ENCODE results near the gene ANTKMT. TPM values are rescaled to one million over a fixed set of nuclear protein-coding genes. Genes with fewer than 3 reads are reported as not detected.
A peak's percentile ranks its signal among the peaks of the same experiment; 100 is the strongest.

The ANTKMT gene
- total RNA-seq, 1 experiment from 2014 or later = 27.0 TPM

DNA sequence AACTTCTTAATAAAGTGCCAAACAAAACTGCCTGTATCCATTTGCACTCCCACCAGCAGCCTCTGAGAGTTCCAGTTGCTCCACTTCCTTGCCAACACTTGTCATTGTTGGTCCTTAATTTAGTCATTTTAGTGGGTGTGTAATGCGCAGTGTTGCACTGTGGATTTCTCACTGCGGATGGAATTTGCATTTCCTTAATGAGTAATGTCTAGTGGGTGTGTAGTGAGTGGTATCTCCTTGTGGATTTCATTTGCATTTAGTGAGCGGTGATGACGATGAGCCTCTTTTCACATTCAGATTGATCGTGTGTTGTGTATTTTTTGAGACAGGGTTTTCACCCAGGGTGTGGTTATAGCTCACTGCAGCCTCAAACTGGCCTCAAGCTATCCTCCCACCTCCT, 35.5 kb downstream of the ANTKMT start:
- Histone ChIP-seq H3K4me3 (no peak overlapping the region), H3K27me3 (no peaks in the 10 kb centered on the region), H3K36me3 (no peaks in the 10 kb centered on the region), H3K9me3 (no peaks in the 10 kb centered on the region)
- no peak for DNase-seq

DNA sequence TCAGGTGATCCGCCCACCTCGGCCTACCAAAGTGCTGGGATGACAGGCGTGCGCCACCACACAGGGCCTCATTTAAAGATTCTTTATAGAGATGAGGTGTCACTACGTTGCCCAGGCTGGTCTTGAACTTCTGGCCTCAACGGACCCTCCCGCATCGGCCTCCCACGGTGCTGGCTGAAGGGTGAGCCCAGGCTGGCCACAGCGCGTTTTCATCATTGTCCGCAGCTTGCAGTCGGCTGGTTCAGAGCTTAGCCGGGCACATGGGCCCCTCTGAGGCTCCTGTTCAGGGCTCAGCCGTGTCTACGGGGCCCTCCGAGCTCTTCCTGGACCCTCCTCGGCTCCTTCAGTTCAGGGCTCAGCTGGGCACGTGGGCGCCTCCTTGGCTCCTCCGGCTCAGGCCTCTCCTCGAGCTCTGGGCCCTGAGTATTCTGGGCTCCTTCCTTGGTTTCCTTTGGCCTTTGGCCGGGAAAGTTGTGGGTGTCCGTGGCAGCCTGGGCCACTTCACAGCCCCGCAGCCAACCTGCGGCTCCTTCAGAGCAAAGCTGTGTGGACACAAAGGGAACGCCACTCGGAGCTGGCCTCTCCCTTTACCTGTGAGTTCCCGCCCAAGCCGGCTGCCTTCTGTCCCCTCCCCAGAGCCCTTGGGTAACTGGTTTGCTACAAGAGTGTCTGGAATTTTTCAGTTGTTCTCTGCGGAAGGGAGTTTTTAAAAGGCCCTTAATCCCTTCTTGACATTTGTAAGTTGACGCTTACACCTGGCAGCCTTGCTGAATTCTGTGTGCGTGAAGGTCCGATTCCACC, 38.4 kb downstream of the ANTKMT start:
- no peaks in the 10 kb centered on the region for H3K9me3 ChIP-seq
- H3K4me3 ChIP-seq = no peak overlapping the region
- no peak for DNase-seq
- no peaks in the 10 kb centered on the region for H3K36me3 ChIP-seq
- H3K27me3 ChIP-seq = no peaks in the 10 kb centered on the region

DNA sequence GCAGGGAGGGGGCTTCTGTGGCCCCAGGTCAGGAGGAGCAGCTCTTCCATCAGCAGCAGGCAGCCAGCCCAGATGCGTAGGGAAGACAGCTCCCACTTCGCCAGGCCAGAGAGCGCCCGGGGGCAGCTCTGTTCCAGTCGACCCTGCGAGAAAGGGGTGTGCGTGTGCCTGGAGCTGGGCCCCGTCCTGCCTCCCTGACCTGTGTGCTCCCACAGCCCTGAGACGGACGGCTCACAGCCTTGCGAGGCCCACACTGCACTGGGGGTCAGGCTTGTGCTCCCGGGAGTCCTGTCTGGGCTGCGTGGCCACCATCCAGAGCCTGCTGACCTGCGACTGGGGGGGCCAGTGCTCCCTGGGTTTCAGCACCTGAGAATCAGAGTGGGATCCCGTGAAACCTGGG, 39.1 kb downstream of the ANTKMT start:
- no peaks in the 10 kb centered on the region for H3K9me3 ChIP-seq
- H3K4me3 ChIP-seq = no peak overlapping the region
- H3K36me3 ChIP-seq = no peaks in the 10 kb centered on the region
- H3K27me3 ChIP-seq = no peaks in the 10 kb centered on the region
- DNase-seq = no peak

DNA sequence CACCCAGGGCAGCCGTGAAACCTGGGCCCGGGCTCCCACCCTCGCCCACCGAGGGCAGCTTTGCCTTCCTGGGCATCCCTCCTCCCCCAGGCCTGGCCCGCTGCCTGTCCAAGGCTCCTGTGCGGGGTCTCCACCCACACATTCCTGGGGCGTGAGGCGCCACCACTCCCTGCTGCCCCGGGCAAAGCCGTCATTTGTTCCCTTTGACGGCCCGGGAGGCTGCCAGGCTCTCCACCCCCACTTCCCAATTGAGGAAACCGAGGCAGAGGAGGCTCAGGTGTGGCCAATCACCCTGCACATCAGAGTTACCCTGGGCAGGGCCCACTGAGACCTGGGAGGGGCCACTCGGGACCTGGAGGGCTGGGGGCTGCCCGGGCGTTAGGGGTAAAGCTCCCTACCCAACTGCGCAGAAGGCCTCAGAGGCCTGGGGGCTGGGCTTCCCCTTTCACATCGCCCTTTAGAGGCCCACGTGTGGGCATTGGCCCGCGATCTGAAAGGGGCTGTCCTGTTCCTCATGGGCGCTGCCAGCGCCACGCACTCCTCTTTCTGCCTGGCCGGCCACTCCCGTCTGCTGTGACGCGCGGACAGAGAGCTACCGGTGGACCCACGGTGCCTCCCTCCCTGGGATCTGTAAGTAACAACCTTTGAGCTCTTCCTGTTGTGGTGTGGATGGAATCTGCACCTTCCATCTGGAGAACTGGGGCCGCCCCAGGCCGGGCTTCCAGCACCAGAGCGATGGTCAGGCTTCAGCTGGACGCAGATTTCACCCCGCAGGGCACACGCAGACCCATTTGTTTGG, 39.8 kb downstream of the ANTKMT start, which contains the start of gene MSLN:
Gene MSLN (plus strand): TSS at position 190 of the 799 bp plus-strand sequence. CDS start 1,947 bp downstream, outside the sequence.
- H3K4me3 ChIP-seq = no peak within 1 kb of the TSS
- DNase-seq = peak; percentile 50
- H3K27me3 ChIP-seq = no peaks in the 10 kb centered on the region
- no peaks in the 10 kb centered on the region for H3K36me3 ChIP-seq
- no peaks in the 10 kb centered on the region for H3K9me3 ChIP-seq

DNA sequence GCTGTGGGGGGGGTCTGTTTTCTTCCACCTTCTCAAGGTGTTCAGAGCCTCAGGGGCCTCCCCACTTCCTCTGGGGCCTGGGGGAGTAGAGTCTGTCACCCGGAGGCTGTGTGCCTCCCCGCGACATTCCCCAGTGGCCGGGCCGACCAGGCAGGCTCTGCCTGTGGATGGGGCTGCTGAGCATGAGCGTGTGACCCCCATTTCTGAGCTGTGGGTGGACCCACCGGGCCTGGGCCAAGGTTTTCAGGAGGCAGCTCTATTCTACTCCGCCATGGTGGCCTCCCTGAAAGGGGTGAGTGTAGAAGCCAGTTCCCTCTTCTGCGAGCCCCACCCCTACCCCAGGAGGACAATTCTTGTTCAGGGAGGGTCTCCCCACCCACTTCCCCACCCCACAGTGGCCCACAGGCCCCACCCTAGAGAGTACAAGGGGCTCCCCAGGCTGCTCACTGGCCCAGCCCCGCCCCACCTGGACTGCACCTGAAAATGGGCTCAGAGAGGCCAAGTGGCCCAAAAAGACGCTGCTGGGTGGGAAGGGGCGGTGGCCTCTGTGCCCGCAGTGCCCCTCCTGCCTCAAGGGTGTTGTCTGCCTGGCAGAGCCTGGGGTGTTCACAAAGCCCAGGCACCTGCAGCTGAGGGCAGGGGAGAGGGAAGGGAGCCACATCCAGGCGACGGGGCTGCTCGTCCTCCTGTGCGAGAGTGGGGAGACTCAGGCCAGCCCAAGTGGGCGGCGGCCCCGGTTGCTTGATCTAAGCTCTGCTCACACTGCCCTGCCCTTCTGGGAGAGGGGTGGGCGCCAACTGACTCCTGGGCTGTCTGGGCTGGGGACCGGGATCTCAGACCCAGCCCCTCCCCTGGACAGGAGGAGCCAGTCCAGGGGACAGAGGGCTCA, 40.9 kb downstream of the ANTKMT start:
- Histone ChIP-seq H3K4me3 (no peak overlapping the region), H3K36me3 (no peaks in the 10 kb centered on the region), H3K27me3 (no peaks in the 10 kb centered on the region), H3K9me3 (no peaks in the 10 kb centered on the region)
- DNase-seq = no peak

DNA sequence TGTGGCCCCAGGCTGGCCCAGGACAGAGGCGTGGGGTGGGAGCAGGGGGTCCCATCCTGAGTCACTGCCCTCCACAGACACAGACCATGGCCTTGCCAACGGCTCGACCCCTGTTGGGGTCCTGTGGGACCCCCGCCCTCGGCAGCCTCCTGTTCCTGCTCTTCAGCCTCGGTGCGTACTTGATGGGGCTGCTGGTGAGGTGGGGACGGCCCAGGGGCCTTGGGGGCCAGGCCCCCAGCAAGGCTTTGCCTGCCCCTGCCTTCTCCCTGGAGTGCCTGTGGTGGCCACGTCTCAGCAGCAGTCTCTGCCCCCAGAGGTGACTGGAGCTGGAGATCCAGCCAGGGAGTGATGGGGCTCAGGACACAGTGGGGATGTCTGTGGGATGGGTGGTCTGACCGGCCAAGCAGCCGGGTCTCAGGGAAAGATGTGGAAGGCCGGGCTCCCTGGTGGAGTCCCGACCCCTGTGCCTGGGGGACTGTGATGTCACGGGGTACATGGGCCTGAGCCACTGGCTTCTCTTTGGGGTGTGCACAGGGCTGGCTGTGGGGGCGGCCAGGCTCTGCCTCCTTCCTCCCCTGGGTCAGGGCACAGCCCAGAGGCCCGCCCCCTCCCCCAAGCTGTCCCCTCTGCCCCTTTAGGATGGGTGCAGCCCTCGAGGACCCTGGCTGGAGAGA, 41.8 kb downstream of the ANTKMT start:
- H3K27me3 ChIP-seq = no peaks in the 10 kb centered on the region
- H3K36me3 ChIP-seq = no peaks in the 10 kb centered on the region
- H3K9me3 ChIP-seq = no peaks in the 10 kb centered on the region
- DNase-seq = no peak
- no peak overlapping the region for H3K4me3 ChIP-seq

DNA sequence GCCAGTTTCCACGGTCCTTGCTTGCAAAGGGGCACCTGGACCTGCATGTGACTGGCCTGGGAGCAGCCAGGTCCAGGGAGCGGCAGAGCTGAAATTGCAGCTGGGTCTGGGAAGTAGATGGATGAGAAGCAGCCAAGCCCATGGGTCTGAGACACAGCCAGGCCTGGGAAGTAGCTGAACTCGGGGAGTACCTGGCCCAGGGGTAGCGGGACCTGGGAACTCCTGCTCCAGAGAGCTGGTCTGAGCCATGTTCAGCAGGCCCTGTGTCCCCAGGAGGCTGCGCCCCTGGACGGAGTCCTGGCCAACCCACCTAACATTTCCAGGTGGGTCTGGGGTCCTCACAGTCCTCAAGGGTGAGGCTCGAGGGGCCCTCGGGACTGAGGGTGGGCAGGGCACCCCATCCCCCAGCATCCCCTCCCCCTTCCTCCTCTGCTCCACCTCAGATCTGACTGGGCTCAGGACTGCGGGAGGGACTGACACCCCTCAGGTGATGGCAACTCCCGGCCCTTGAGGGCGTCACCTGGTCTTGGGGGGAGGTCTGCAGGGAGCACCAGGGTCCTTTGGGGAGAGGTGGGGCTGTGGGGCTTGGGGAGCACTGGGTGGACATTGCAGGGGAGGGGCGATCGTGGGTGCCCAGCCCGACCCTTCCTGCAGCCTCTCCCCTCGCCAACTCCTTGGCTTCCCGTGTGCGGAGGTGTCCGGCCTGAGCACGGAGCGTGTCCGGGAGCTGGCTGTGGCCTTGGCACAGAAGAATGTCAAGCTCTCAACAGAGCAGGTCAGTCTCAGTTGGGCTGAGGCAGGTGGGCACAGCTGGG, 42.6 kb downstream of the ANTKMT start:
- H3K4me3 ChIP-seq = no peak overlapping the region
- no peak for DNase-seq
- no peaks in the 10 kb centered on the region for H3K27me3 ChIP-seq
- H3K36me3 ChIP-seq = no peaks in the 10 kb centered on the region
- no peaks in the 10 kb centered on the region for H3K9me3 ChIP-seq

DNA sequence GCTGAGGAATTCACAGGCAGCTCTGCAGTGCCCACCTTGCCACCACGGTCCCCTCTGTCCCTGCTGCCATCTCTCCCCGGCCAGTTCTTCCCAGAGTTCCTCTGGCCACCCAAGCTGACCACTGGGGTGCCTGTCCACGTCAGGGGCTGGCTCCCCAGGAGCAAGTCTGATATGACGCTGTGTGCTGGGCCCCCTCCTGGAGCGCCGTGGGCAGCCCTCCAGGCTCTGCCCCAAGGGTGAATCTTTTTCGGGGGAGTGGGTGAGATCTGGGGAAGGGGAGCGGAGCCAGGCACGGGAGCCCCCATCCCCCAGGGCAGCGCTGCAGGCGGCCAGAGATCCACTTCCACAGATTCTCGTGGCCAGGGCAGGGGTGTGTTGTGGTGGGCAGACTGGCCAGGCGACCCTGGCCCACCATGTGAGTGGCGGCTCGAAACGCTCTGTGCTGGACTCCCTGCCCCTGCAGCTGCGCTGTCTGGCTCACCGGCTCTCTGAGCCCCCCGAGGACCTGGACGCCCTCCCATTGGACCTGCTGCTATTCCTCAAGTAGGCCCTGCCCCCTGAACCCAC, 43.3 kb downstream of the ANTKMT start:
- no peak for DNase-seq
- Histone ChIP-seq H3K4me3 (no peak overlapping the region), H3K36me3 (no peaks in the 10 kb centered on the region), H3K27me3 (no peaks in the 10 kb centered on the region), H3K9me3 (no peaks in the 10 kb centered on the region)

DNA sequence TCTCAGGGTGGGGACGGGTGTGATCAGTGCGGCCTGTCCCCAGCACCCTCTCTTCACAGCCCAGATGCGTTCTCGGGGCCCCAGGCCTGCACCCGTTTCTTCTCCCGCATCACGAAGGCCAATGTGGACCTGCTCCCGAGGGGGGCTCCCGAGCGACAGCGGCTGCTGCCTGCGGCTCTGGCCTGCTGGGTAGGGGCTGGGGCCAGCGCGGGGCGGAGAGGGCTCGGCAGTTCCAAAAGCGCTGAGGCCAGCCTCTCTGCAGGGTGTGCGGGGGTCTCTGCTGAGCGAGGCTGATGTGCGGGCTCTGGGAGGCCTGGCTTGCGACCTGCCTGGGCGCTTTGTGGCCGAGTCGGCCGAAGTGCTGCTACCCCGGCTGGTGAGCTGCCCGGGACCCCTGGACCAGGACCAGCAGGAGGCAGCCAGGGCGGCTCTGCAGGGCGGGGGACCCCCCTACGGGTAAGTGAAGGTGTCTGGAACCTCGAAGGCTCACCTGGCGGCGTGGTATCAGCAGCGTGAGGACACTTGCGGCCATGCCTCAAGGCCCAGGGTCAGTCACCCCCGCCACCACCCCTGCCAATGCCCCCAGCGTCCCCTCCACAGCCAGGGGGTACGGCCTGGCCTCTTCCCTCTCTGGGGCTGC, 44.0 kb downstream of the ANTKMT start:
- Histone ChIP-seq H3K36me3 (no peaks in the 10 kb centered on the region), H3K9me3 (no peaks in the 10 kb centered on the region), H3K27me3 (no peaks in the 10 kb centered on the region), H3K4me3 (no peak overlapping the region)
- DNase-seq = no peak

DNA sequence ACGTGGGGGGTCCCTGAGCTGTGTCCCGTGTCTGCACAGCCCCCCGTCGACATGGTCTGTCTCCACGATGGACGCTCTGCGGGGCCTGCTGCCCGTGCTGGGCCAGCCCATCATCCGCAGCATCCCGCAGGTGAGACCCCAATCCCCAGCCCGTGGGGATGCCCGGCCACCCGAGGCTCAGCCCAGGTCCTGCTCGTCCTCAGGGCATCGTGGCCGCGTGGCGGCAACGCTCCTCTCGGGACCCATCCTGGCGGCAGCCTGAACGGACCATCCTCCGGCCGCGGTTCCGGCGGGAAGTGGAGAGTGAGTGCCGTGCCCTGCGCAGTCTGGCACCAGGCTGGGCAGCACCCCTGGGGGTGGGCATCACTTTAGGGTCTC, 44.5 kb downstream of the ANTKMT start:
- no peaks in the 10 kb centered on the region for H3K36me3 ChIP-seq
- DNase-seq = no peak
- H3K9me3 ChIP-seq = no peaks in the 10 kb centered on the region
- no peaks in the 10 kb centered on the region for H3K27me3 ChIP-seq
- no peak overlapping the region for H3K4me3 ChIP-seq

DNA sequence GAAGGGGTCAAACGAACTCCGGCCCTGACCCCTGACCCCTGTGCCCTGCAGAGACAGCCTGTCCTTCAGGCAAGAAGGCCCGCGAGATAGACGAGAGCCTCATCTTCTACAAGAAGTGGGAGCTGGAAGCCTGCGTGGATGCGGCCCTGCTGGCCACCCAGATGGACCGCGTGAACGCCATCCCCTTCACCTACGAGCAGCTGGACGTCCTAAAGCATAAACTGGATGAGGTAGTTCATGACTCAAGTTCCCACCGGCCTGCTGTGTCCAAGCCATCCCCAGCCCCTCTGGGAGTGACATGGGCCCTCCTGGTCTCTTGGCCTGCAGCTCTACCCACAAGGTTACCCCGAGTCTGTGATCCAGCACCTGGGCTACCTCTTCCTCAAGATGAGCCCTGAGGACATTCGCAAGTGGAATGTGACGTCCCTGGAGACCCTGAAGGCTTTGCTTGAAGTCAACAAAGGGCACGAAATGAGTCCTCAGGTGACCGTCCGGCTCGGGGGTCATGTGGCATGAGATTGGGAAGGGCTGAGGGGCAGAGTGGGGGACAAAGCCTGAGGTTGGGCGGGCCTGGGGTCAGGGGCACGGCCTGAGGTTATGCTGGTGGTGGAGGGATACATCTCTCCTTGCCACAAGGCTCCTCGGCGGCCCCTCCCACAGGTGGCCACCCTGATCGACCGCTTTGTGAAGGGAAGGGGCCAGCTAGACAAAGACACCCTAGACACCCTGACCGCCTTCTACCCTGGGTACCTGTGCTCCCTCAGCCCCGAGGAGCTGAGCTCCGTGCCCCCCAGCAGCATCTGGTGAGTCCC, 45.3 kb downstream of the ANTKMT start:
- Histone ChIP-seq H3K4me3 (no peak overlapping the region), H3K9me3 (no peaks in the 10 kb centered on the region), H3K36me3 (no peaks in the 10 kb centered on the region), H3K27me3 (no peaks in the 10 kb centered on the region)
- DNase-seq = no peak

DNA sequence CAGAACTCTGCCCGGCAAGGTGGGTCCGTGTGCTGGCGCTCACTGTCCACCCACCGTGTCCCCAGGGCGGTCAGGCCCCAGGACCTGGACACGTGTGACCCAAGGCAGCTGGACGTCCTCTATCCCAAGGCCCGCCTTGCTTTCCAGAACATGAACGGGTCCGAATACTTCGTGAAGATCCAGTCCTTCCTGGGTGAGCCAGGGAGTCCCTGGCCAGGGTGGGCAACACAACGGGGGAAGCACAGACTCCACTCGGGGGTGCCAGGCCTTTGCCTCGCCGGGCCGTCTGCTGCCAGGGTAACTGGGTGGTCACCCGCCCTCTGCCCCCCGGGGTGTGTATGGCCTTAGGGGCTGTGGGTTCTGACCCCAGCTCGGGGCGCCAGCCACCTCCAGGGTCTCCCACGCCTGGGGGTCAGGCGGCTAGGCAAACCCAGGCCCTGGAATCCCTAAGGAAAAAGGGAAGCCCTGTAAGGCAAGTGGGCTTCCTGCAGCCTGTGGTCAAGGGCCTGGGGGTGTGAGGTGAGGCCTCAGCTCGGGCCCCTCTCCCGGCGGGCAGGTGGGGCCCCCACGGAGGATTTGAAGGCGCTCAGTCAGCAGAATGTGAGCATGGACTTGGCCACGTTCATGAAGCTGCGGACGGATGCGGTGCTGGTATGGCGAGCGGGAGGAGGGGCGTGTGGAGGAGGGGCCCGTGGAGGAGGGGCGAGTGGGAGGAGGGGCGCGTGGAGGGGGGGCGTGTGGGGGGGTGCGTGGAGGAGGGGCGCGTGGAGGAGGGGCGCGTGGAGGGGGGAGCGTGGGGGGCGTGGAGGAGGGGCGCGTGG, 46.1 kb downstream of the ANTKMT start:
- H3K9me3 ChIP-seq = no peaks in the 10 kb centered on the region
- no peaks in the 10 kb centered on the region for H3K27me3 ChIP-seq
- no peaks in the 10 kb centered on the region for H3K36me3 ChIP-seq
- no peak for DNase-seq
- H3K4me3 ChIP-seq = no peak overlapping the region

DNA sequence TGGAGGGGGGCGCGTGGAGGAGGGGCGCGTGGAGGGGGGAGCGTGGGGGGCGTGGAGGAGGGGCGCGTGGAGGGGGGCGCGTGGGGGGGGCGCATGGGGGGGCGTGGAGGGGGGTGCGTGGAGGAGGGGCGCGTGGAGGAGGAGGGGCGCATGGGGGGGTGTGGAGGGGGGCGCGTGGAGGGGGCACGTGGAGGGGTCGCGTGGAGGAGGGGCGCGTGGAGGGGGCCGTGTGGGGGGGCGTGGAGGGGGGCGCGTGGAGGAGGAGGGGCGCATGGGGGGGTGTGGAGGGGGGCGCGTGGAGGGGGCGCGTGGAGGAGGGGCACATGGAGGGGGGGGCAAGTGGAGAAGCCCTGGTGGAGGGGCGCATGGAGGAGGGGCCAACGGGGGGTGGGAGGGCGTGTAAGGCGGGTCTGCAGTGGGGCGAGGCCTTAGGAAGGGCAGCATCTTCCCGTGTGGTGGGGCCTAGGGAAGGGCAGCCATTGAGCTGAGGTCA, 46.8 kb downstream of the ANTKMT start:
- no peak overlapping the region for H3K4me3 ChIP-seq
- no peaks in the 10 kb centered on the region for H3K36me3 ChIP-seq
- DNase-seq = no peak
- no peaks in the 10 kb centered on the region for H3K9me3 ChIP-seq
- no peaks in the 10 kb centered on the region for H3K27me3 ChIP-seq
